NCI-H2227 (cell line): ENCODE results near the gene GCSH.

ENCODE experiments used
- DNase-seq: peaks from one replicate; lab custom pipeline; 2025; ENCODE audit not compliant: unreplicated experiment; lab: John Stamatoyannopoulos, UW

The GCSH gene

GRCh38 chr16:81105946-81106345 is 9.8 kb upstream of the GCSH start:
- DNase-seq: no peak

GRCh38 chr16:81101702-81102101 is 5.5 kb upstream of the GCSH start:
- DNase-seq: no peak

DNA sequence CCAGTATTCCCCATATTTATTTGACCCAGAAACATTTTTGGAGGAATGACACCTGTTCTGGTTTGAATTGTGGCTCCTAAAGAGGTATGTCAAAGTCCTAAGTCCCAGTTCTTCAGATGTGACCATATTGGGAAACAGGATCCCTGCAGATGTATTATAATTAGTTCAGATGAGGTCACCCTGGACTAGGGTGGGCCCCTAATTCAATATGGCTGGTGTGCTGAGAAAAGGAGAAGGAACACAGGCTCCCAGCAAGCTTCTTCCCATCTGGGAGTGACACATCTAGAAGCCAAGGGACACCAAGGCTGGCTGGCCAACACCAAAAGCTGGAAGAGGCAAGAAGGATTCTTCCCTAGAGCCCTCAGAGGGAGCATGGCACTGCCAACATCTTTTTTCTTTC is 3.8 kb upstream of the GCSH start:
- no peak for DNase-seq

DNA sequence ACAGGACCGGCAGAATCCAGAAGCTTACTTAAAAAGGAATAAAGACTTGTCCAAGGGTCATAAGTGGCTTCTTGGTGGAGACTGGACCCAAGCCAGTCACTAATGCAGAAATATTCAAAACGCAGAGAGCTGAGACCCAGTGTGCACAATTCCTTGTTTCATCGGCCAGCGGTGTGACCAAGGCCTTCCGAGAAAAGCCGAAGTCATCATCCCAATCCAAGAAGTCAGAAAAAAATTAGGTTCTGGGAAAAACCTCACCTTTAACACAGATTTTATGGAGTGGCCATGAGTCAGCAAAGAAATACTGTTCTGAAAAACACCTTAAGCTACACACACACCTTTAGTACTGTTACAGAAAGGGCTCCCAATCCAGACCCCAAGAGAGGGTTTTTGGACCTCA is 1.0 kb upstream of the GCSH start:
- DNase-seq: no peak

GRCh38 chr16:81096715-81097208 is 567 bp upstream of the GCSH start:
- peak; percentile 40 for DNase-seq

DNA sequence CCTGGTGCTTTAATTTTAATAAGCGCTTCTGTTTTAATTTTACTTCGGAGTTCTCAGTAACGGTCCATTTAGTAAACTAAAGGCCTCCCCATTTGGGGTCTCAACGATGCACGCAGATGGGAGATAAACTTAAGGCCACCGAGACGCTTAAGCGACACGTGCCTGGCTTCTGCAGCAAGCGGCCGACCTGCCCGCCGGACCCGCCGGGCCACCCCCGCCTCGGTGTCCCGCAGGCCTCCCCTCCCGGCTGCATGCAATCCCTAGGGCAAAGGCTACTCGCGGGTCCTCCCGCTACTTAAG is 592 bp downstream of the GCSH start:
- DNase-seq: no peak

GRCh38 chr16:81094771-81095251 is 1.4 kb downstream of the GCSH start:
- DNase-seq: peak; percentile 4

- DNase-seq: no peak
Observed at GRCh38 chr16:81088836-81089235, 7.4 kb downstream of the GCSH start.

DNA sequence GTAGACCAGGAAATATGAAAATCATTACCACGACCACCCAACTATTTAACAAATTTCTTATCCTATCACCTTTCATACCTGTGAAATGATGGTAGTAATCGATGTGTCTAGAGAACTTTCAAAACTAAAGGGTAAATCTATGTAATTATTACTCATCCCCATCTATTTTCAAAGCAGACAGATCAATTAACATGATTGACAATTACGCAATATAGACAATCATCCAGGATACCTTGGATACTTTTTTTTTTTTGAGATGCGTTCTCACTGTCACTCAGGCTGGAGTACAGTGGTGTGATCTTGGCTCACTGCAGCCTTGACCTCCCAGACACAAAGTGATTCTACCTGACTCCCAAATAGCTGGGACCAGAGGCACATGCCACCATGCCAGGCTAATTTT is 15.2 kb downstream of the GCSH start:
- DNase-seq: no peak

- DNase-seq: no peak
Observed at GRCh38 chr16:81080233-81080632, 16.0 kb downstream of the GCSH start.

- peak; percentile 96 for DNase-seq
Observed at GRCh38 chr16:81077076-81077940, 18.9 kb downstream of the GCSH start, which contains the start of gene C16orf46. Gene C16orf46, minus strand, starts transcription at chr16:81077238. Its CDS starts 13,283 bp downstream, at chr16:81063955.

- peak; percentile 90 for DNase-seq
Observed at GRCh38 chr16:81076566-81077075, 19.6 kb downstream of the GCSH start.

GRCh38 chr16:81073560-81074330 is 22.4 kb downstream of the GCSH start:
- DNase-seq: no peak

DNA sequence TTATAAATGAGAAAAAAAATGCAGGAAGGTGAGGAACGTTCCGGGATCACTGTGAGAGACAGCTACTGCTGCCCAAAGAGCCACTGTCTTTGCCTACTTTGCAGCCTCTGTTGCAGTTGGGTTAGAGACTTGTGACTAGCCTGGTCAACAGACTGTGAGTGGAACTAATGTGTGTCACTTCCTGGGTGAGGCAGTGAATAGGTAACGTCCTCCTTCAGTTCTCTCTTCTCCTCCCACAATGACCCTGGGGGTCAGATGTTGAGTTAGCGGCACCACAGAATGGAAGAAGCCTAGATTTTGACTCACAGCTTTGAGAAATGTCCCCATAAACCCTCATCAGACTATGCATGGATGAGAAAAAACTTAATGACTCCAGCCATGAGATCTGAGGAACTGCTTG is 24.4 kb downstream of the GCSH start:
- no peak for DNase-seq

DNA sequence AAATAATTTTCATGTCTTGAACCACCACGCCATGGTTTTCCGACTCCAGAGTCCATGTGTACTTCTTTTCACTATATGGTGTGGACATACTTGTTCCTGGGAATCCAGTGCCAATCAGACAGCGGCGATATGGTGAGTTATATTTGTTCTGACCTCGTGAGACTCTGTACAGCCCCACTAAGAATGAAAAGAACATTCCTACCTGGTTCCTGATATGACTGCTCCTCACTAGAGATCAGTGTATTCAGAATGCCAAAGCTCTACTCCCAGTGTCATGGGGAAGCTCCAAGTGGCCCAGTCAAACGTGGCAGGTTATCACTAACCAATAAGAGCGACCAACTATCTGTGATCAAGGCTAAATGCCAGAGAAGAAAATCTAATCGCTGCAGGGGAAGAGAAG is 25.2 kb downstream of the GCSH start:
- DNase-seq: no peak

- no peak for DNase-seq
Observed at GRCh38 chr16:81069063-81069462, 27.1 kb downstream of the GCSH start.

- DNase-seq: no peak
Observed at GRCh38 chr16:81067166-81067565, 29.0 kb downstream of the GCSH start.

DNA sequence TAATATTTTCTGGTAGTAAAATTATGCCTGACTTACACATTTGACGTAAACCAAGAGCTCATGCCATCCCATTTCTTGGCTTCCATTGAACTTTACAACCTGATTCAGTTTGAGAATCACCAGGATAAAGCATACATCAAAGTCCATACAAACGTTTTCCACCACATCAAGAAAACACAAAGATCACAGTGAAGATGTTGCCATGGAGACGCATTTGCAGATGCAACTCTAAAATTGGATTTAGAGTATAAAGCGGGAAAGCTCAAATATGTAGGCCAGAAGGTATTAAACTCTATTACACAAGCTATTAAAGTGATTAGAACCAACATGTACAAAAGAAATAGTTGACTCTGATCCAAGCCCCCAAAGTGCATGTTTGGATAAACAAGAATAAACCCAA is 29.5 kb downstream of the GCSH start:
- no peak for DNase-seq

GRCh38 chr16:81061871-81062608 is 34.2 kb downstream of the GCSH start:
- DNase-seq: no peak

DNA sequence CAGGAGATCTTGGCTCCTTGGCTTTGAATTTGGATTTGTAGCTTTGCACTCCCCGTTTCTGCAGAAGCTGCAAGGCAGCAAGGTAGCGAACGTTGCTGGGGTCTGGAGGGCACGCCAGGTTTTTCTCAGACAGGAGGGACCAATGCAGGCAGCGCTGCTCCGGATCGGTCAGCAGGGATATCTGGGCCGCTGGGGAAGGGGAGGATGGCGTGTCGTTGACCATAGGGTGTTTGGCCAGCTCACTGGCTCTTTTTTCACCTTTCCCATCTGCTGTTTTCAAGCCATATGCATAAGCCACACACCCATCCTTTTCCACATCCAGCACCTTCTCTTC is 34.9 kb downstream of the GCSH start:
- no peak for DNase-seq

- no peak for DNase-seq
Observed at GRCh38 chr16:81060576-81061306, 35.5 kb downstream of the GCSH start.
